Urinary bladder (tissue), 4 donors: ENCODE results near the gene NKAIN4. TPM values are rescaled to one million over a fixed set of nuclear protein-coding genes. Genes with fewer than 3 reads are reported as not detected.
"Not testable (repeated sequence)": the region's sequence is repeated elsewhere in the genome, so short reads cannot be mapped to it uniquely, and the experiment has no call there.

Experiments
- DNase-seq: peaks from one replicate; pipeline ENCODE4 v3.0.0-alpha.2; 2015; ENCODE audit errors: extremely low spot score
- H3K27ac ChIP-seq: one replicate; pipeline ENCODE4 v1.5.1; 2013; ENCODE audit warnings: low read depth, mild to moderate bottlenecking, moderate library complexity
- H3K36me3 ChIP-seq: one replicate; pipeline ENCODE4 v1.6.1; 2013; ENCODE audit warnings: mild to moderate bottlenecking, moderate library complexity; ENCODE audit not compliant: insufficient read depth
- H3K4me1 ChIP-seq: one replicate; pipeline ENCODE4 v1.6.1; 2013; ENCODE audit warnings: mild to moderate bottlenecking, moderate library complexity; ENCODE audit not compliant: insufficient read depth
- H3K4me3 ChIP-seq: one replicate; pipeline ENCODE4 v1.5.1; 2013; ENCODE audit warnings: low read depth, low read length
- WGBS: extraction: QIAGEN DNeasy Blood & Tissue Kit; methylation state at CpG from one replicate; pipeline ENCODE4 v1.1.7; 2013; 5-methylcytosine and 5-hydroxymethylcytosine counted together
- polyA plus RNA-seq: library from polyadenylated mRNA; stranded (reverse); fragments of 200-250 nt; gene quantifications from one replicate; pipeline ENCODE4 v1.2.3, GENCODE V29; 2013
- total RNA-seq: library from RNA; depleted of rRNA; stranded (reverse); fragments of >200 nt; gene quantifications from one replicate; pipeline ENCODE4 v1.2.3, GENCODE V29; 2014
- donor health status: healthy with polysubstance abuse.
- donor health status: healthy.

NKAIN4 gene
- total and polyA plus RNA-seq, 2 donors: 0.23 to 4.0 TPM

- Histone ChIP-seq H3K4me3 (no peak overlapping the region), H3K4me1 (no peaks in the 10 kb centered on the region), H3K27ac (no peak overlapping the region), H3K36me3 (no peaks in the 10 kb centered on the region)
- DNase-seq: no peak
- 34% methylated on average over 7 of the region's 7 CpGs for WGBS
These were observed 29.2 kb downstream of the NKAIN4 start for GRCh38 chr20:63225082-63225454.

- H3K27ac ChIP-seq: no peak overlapping the region
- no peaks in the 10 kb centered on the region for H3K36me3 ChIP-seq
- H3K4me1 ChIP-seq: no peaks in the 10 kb centered on the region
- no peak for DNase-seq
- H3K4me3 ChIP-seq: no peak overlapping the region
- 24% methylated on average over 16 of the region's 16 CpGs for WGBS
These were observed 29.7 kb downstream of the NKAIN4 start for GRCh38 chr20:63224412-63225081.

GRCh38 chr20:63223826-63224207, 30.4 kb downstream of the NKAIN4 start:
- H3K27ac ChIP-seq: no peak overlapping the region
- no peaks in the 10 kb centered on the region for H3K36me3 ChIP-seq
- H3K4me3 ChIP-seq: no peak overlapping the region
- 79% methylated on average over 6 of the region's 6 CpGs for WGBS
- H3K4me1 ChIP-seq: no peaks in the 10 kb centered on the region
- DNase-seq: no peak

- 56% methylated on average over 12 of the region's 12 CpGs for WGBS
- H3K4me3 ChIP-seq: no peak overlapping the region
- no peaks in the 10 kb centered on the region for H3K4me1 ChIP-seq
- no peak overlapping the region for H3K27ac ChIP-seq
- H3K36me3 ChIP-seq: no peaks in the 10 kb centered on the region
- no peak for DNase-seq
These were observed 31.0 kb downstream of the NKAIN4 start for GRCh38 chr20:63223121-63223825.

GRCh38 chr20:63222541-63222940, 31.7 kb downstream of the NKAIN4 start:
- Histone ChIP-seq H3K27ac (no peak overlapping the region), H3K36me3 (no peaks in the 10 kb centered on the region), H3K4me1 (no peaks in the 10 kb centered on the region), H3K4me3 (no peak overlapping the region)
- 66% methylated on average over 7 of the region's 7 CpGs for WGBS
- DNase-seq: no peak

- H3K27ac ChIP-seq, H3K4me3 ChIP-seq, H3K4me1 ChIP-seq, H3K36me3 ChIP-seq, DNase-seq: not testable (repeated sequence)
- 64% methylated on average over 12 of the region's 12 CpGs for WGBS
These were observed 32.7 kb downstream of the NKAIN4 start for GRCh38 chr20:63221400-63222053.

- no peak for DNase-seq
- no peak overlapping the region for H3K4me3 ChIP-seq
- WGBS: 63% methylated on average over 9 of the region's 9 CpGs
- H3K36me3 ChIP-seq: no peaks in the 10 kb centered on the region
- H3K27ac ChIP-seq: no peak overlapping the region
- H3K4me1 ChIP-seq: no peaks in the 10 kb centered on the region
These were observed 33.4 kb downstream of the NKAIN4 start for GRCh38 chr20:63220696-63221399.

- no peaks in the 10 kb centered on the region for H3K36me3 ChIP-seq
- no peak overlapping the region for H3K27ac ChIP-seq
- no peak overlapping the region for H3K4me3 ChIP-seq
- H3K4me1 ChIP-seq: peaks cover 1% of the 10 kb centered on the region
- 77% methylated on average over 25 of the region's 25 CpGs for WGBS
- no peak for DNase-seq
These were observed 34.3 kb downstream of the NKAIN4 start for GRCh38 chr20:63219866-63220521.

- H3K36me3 ChIP-seq: no peaks in the 10 kb centered on the region
- DNase-seq: no peak
- H3K4me1 ChIP-seq: peaks cover 1% of the 10 kb centered on the region
- H3K27ac ChIP-seq: no peak overlapping the region
- WGBS: 68% methylated on average over 8 of the region's 8 CpGs
- no peak overlapping the region for H3K4me3 ChIP-seq
These were observed 34.8 kb downstream of the NKAIN4 start for GRCh38 chr20:63219447-63219821.

- Histone ChIP-seq H3K27ac (no peak overlapping the region), H3K4me3 (no peak overlapping the region), H3K4me1 (peaks cover 1% of the 10 kb centered on the region), H3K36me3 (no peaks in the 10 kb centered on the region)
- 73% methylated on average over 13 of the region's 13 CpGs for WGBS
- DNase-seq: no peak
These were observed 35.4 kb downstream of the NKAIN4 start for GRCh38 chr20:63218701-63219446.

GRCh38 chr20:63217706-63218105, 36.6 kb downstream of the NKAIN4 start:
- Histone ChIP-seq H3K4me1 (peaks cover 1% of the 10 kb centered on the region), H3K4me3 (no peak overlapping the region), H3K27ac (no peak overlapping the region), H3K36me3 (no peaks in the 10 kb centered on the region)
- no peak for DNase-seq
- 80% methylated on average over 7 of the region's 7 CpGs for WGBS

GRCh38 chr20:63216849-63217471, 37.3 kb downstream of the NKAIN4 start:
- WGBS: 80% methylated on average over 13 of the region's 13 CpGs
- Histone ChIP-seq H3K36me3 (no peaks in the 10 kb centered on the region), H3K27ac (no peak overlapping the region), H3K4me1 (peaks cover 1% of the 10 kb centered on the region), H3K4me3 (peak overlapping the region; percentile 50)
- no peak for DNase-seq
